HG03565 (cell line): Measurements from ENCODE around the gene ZDHHC9.

Experiments used
- ATAC-seq: cut with Tn5 transposase; IDR thresholded peaks from one replicate; pipeline ENCODE4 v1.9.1; 2021; ENCODE audit warnings: mild to moderate bottlenecking, moderate library complexity; ENCODE audit not compliant: unreplicated experiment

The ZDHHC9 gene

GRCh38 chrX:129823115-129823514 lies 20.6 kb downstream of the ZDHHC9 start:
- ATAC-seq, result no peak

GRCh38 chrX:129818123-129818522 lies 25.6 kb downstream of the ZDHHC9 start:
- no peak for ATAC-seq

DNA sequence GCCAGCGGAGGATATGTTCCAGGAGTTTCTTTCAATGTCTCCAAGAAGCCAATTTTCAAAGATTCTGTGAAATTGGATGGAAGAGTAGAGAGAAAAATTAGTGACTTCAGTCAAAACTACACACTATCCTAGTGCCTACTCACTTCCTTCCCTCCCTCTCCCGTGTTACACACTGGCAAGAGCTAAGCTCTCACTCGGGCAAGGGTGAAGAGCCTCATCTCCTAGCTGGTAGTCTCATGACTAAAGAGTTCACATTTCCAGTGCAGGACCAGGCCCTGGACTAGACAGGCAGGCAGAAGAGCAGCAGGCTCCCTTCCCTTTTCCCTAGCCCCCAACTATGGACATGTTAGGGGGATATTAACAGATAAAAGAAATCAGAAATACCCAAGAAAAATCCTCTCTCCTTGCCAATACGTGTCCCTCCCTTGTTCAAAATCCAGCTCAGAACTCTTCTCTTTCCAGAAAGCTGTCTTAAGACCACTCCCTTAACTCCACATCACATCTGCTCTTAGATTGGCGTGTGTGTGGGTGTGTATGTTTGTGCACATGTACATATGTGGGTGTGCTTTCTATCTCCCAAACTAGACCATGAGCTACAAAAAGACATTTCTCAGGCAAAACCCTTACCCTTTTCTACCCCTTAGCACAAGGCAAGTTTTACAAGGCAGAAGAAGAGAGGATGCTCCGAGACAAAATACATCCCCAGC lies 29.9 kb downstream of the ZDHHC9 start:
- ATAC-seq, result no peak

- ATAC-seq, result no peak
Measured at GRCh38 chrX:129808829-129809796, 34.6 kb downstream of the ZDHHC9 start.

GRCh38 chrX:129808158-129808828 lies 35.4 kb downstream of the ZDHHC9 start:
- no peak for ATAC-seq

- no peak for ATAC-seq
Measured at GRCh38 chrX:129804806-129805205, 38.9 kb downstream of the ZDHHC9 start.

DNA sequence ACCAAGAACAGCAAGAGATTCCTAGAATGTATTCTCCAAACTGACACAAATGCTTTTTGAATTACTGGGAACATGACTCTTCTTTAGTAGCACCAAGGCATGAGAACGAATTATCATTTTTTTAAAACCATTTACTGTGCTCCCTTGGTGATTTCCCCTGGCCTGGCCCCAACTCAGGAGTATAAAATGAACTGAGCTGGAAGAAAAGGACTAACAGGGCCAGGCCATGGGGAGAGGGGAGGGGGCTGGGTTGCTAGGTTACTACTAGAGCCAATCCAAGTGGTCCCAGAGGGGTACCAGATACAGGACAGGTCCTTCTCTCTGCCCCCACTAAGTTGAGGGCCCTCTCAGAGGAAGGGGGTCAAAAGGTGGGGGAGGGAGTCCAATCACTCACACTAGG lies 40.8 kb downstream of the ZDHHC9 start:
- no peak for ATAC-seq

- no peak for ATAC-seq
Measured at GRCh38 chrX:129800186-129800585, 43.5 kb downstream of the ZDHHC9 start.

DNA sequence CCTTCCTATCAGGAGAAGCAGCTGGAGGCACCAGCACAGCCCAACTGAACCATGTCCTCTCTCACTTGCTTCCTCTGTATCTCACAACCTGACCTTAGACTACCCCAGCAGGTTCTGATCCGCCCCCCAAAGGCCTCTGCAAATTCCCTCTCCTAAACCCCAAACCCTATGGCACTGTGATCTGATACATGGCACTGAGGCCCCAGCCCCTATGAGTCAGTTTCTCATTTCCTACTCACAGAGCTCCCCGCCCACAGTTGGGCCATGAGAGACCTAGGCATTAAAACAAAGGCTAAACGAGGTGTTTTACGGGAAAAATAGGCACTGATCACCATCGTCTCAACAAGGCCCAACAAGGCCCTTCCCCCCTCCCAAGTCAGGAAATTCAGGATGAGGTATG lies 44.8 kb downstream of the ZDHHC9 start:
- no peak for ATAC-seq

GRCh38 chrX:129798456-129798855 lies 45.2 kb downstream of the ZDHHC9 start:
- ATAC-seq, result no peak

DNA sequence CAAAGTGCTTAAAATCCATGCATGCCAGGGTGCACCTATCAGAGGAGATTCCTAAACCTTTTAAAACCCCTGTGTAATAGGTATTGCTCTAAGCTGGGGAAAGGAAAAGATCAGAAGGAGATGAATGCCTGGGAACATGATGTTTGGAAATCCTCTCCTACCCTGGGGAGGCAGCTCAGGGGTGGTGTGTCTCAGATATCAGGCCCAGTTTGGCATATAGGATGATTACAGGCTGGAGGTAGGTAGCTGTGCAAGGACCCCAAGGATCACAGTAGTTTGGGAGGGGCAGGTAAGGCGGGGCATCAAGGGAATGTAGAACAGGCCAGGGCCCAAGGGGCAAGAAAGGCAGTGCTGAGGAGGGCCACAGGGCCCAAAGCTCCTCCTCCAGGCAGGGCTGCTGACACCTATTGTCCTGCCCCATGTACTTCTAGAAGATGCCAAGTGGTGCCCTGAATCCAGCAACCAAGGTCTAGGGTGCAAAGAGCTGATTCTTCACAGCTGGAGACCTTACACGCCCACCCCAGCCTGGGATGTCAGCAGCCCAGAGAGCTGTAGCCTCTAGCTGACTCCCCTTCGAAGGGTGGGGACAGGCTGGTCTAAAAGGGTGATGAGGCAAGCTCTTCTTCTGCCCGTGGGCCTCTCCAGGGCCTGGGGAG lies 46.3 kb downstream of the ZDHHC9 start:
- ATAC-seq, result no peak

DNA sequence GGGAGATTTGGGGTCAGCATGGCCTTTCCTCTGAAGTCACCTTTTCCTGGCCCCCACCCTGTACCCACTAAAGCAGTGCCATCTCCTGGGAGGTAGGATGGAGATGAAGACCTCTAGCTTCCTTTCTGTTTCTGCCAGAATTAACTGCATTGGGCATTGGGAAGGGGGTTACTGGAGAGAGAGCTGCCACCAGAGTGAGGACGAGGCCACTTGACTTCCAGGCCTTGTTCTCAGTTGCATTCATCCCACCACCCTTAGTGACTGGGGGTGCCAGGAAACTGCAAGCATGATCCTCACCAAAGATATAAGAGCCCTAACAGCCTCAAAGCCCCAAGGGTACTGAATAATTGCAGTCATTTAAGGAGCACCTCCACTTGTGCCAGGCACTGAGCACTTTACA lies 48.1 kb downstream of the ZDHHC9 start:
- ATAC-seq, result no peak

DNA sequence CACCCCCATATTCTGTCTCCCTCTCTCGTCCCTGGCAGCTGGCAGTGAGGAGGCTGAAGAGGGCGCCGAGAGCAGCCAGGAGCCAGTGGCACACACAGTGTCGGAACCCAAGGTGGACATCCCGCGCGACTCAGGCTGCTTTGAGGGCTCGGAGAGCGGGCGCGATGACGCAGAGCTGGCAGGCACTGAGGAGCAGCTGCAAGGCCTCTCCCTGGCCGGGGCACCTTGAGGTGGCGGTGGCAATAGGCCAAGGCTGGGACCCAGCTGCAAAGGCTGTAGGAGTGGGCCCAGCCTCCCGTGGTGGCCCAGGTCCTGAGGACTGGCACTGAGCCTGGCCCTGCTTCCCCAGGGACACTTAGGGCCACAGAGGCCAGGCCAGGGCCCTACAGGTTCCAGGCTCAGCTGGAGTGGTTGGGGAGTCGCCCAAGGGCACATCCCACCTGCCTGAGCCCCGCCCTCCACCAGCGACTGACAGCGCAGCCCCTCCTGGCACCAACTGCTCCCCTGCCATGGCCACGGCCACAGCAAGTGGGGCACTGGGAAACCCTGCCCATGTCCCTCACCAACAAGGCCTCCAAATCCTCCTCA lies 50.0 kb downstream of the ZDHHC9 start:
- ATAC-seq, result no peak

DNA sequence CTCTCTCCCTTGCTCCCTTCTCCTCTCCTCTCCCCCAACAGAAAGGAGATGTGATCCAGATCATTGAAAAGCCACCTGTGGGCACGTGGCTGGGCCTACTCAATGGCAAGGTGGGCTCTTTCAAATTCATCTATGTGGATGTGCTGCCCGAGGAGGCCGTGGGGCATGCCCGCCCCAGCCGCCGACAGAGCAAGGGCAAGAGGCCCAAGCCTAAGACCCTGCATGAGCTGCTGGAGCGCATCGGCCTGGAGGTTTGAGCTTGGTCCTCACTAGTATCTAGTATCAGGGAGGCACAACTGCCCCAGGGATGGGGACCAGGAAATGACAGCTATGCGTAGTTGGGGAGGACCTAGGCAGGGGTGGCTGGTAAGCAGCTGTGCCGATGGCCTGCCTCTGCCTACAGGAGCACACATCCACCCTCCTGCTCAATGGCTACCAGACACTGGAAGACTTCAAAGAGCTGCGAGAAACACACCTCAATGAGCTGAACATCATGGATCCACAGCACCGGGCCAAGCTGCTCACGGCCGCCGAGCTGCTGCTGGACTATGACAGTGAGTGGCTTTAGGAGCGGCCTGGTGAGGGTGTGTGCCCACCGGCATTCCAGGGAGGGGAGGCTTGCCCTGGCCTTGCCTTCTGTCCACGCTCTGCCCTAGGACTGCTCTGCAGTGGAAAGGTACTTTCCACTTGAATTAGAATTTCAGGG lies 50.9 kb downstream of the ZDHHC9 start:
- ATAC-seq, result no peak

- no peak for ATAC-seq
Measured at GRCh38 chrX:129791961-129792570, 51.6 kb downstream of the ZDHHC9 start.

DNA sequence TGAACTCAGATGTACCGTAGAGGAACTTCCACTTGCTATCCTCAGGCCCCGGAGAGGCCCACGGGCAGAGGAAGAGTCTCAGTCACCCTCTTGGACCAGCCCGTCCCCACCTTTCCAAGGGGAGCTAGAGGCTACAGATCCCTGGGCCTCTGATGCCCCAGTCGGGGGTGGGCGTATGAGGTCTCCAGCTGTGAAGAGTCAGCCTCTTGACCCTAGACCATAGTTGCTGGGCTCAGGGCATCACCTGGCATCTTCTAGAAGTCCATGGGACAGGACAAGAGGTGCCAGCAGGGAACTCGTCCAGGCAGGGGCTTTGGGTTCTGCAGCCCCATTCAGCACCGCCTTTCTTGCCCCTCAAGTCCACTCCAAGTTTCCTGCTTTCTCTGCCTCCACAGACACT lies 52.4 kb downstream of the ZDHHC9 start:
- ATAC-seq, result no peak

- ATAC-seq, result no peak
Measured at GRCh38 chrX:129790808-129791207, 52.9 kb downstream of the ZDHHC9 start.

GRCh38 chrX:129790146-129790545 lies 53.5 kb downstream of the ZDHHC9 start:
- no peak for ATAC-seq

DNA sequence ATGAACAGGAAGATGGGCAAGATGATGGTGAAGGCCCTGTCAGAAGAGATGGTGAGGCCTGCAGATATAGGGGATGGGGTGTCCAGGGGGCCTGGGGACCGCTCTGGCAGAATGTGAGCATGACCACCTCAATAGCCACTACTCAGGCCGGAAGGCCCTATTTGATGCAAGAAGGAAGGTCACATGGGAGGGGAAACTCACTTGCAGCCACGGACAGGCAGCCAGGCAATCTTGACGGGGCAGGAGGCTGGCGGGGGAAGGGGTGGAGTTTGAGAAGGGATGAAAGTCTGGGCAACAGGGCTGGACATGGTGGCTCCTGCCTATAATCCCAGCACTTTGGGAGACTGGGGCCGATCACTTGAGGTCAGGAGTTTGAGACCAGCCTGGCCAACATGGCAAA lies 55.2 kb downstream of the ZDHHC9 start:
- no peak for ATAC-seq
